Natural killer cell (primary cell): ENCODE results near the gene FAM161B. TPM values are rescaled to one million over a fixed set of nuclear protein-coding genes. Genes with fewer than 3 reads are reported as not detected.
A peak's percentile ranks its signal among the peaks of the same experiment; 100 is the strongest.
"Not testable (repeated sequence)": the region's sequence is repeated elsewhere in the genome, so short reads cannot be mapped to it uniquely, and the experiment has no call there.

ENCODE experiments used
- ATAC-seq, 3 donors: fragments of 150-1000 bp in 2 of 3; fragments of 200-7000 bp in 1 of 3; cut with Tn5 transposase; 1 replicate in 1 of 3; 2 replicates in 2 of 3; pipeline ENCODE4 v1.10.0; 2021; ENCODE audit warnings: mild to moderate bottlenecking in 2 of 3, moderate library complexity in 2 of 3
- DNase-seq, 2 donors: peaks; one replicate each; pipeline versions ENCODE4 v3.0.0 to v3.0.0-alpha.2; 2013 to 2021; ENCODE audit warnings: mixed read lengths in 1 of 2
- H3K27ac ChIP-seq: one replicate; pipeline ENCODE4 v1.5.1; 2013; ENCODE audit warnings: mild to moderate bottlenecking, low read length
- H3K27me3 ChIP-seq: one replicate; pipeline ENCODE4 v1.6.1; 2013; ENCODE audit warnings: low read length; ENCODE audit not compliant: control insufficient read depth, insufficient read depth
- H3K36me3 ChIP-seq: one replicate; pipeline ENCODE4 v1.6.1; 2013; ENCODE audit warnings: low read length; ENCODE audit not compliant: control insufficient read depth, insufficient read depth
- H3K4me1 ChIP-seq: one replicate; pipeline ENCODE4 v1.6.1; 2013; ENCODE audit warnings: low read length; ENCODE audit not compliant: control insufficient read depth, insufficient read depth
- H3K4me3 ChIP-seq: one replicate; pipeline ENCODE4 v1.5.1; 2013; ENCODE audit warnings: low read length
- H3K9me3 ChIP-seq: one replicate; pipeline ENCODE4 v1.6.1; 2013; ENCODE audit warnings: low read length; ENCODE audit not compliant: control insufficient read depth, insufficient read depth
- H3K27ac Mint-ChIP-seq, 2 donors: one replicate each; pipeline ENCODE4 v1.8.0; 2022; ENCODE audit warnings: mild to moderate bottlenecking in 2 of 2, mixed read lengths in 2 of 2, moderate library complexity in 1 of 2
- H3K27me3 Mint-ChIP-seq, 2 donors: one replicate each; pipeline ENCODE4 v1.8.0; 2022; ENCODE audit warnings: low read depth in 2 of 2, mixed read lengths in 2 of 2
- H3K36me3 Mint-ChIP-seq: one replicate; pipeline ENCODE4 v1.8.0; 2022; ENCODE audit warnings: mixed read lengths
- H3K4me1 Mint-ChIP-seq, 2 donors: one replicate each; pipeline ENCODE4 v1.8.0; 2022; ENCODE audit warnings: mixed read lengths in 2 of 2
- H3K4me3 Mint-ChIP-seq: one replicate; pipeline ENCODE4 v1.8.0; 2022; ENCODE audit warnings: mild to moderate bottlenecking, moderate library complexity, mixed read lengths
- H3K9me3 Mint-ChIP-seq, 2 donors: one replicate each; pipeline ENCODE4 v1.8.0; 2022; ENCODE audit warnings: mixed read lengths in 2 of 2
- WGBS: methylation state at CpG from one replicate; pipeline ENCODE4 v1.1.7; 2013; ENCODE audit warnings: missing lambda C conversion rate; ENCODE audit not compliant: insufficient coverage; 5-methylcytosine and 5-hydroxymethylcytosine counted together
- intact Hi-C: fragments of 100-400 bp; cut with micrococcal nuclease; formaldehyde crosslinking; loops from one replicate; pipeline ENCODE4 v1.14.2; 2022
- total RNA-seq, 4 donors: library from RNA; stranded (reverse); fragments of 120-200 nt in 1 of 4; gene quantifications; one replicate each; pipeline versions ENCODE4 v1.2.3 to v1.2.4, GENCODE V29; 2013 to 2022
- TF ChIP-seq, protein P1 (sequence below): fragments of 200-600 bp; IDR thresholded peaks from one replicate; pipeline ENCODE4 v1.8.0; 2022; ENCODE audit warnings: antibody characterized with exemption

FAM161B gene
- total RNA-seq, 3 donors from 2014 or later (not counting 1 experiment from before 2014, with no cell fraction given), result 2.5 to 4.8 (median 3.1) TPM

DNA sequence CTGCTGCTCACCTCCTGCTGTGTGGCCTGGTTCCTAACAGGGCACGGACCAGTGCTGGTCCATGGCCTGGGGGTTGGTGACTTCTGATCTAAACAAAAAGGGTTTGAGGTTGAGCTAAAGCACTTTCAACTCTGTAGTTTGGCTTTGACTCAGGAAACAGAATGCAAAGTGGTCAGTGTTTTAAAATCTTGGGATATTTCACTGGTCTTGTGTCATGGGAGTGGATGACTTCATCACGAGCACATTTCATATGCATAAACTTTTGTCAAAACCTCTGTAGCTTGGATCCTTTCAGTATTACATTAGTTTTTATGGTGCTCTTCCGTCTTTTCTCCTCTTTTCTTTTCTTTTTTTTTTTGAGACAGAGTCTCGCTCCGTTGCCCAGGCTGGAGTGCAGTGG, 25.6 kb downstream of the FAM161B start:
- Histone ChIP-seq H3K27me3 (no peaks in the 10 kb centered on the region), H3K9me3 (no peaks in the 10 kb centered on the region), H3K4me3 (no peak overlapping the region), H3K36me3 (peaks cover 67% of the 10 kb centered on the region), H3K27ac (no peak overlapping the region), H3K4me1 (no peaks in the 10 kb centered on the region)
- Mint-ChIP-seq H3K27ac (no peak overlapping the region), H3K4me1 (peaks cover 9 to 11% of the 10 kb centered on the region in 2 donors), H3K27me3 (no peaks in the 10 kb centered on the region), H3K4me3 (no peak overlapping the region), H3K9me3 (no peaks in the 10 kb centered on the region), H3K36me3 (peaks cover 8% of the 10 kb centered on the region)
- intact Hi-C loops, result no loop called here
- ATAC-seq (no peak), DNase-seq (no peak)
- TF ChIP-seq, protein P1, sequence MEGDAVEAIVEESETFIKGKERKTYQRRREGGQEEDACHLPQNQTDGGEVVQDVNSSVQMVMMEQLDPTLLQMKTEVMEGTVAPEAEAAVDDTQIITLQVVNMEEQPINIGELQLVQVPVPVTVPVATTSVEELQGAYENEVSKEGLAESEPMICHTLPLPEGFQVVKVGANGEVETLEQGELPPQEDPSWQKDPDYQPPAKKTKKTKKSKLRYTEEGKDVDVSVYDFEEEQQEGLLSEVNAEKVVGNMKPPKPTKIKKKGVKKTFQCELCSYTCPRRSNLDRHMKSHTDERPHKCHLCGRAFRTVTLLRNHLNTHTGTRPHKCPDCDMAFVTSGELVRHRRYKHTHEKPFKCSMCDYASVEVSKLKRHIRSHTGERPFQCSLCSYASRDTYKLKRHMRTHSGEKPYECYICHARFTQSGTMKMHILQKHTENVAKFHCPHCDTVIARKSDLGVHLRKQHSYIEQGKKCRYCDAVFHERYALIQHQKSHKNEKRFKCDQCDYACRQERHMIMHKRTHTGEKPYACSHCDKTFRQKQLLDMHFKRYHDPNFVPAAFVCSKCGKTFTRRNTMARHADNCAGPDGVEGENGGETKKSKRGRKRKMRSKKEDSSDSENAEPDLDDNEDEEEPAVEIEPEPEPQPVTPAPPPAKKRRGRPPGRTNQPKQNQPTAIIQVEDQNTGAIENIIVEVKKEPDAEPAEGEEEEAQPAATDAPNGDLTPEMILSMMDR, result no peak
- 99% methylated on average over 4 of the region's 5 CpGs for WGBS

DNA sequence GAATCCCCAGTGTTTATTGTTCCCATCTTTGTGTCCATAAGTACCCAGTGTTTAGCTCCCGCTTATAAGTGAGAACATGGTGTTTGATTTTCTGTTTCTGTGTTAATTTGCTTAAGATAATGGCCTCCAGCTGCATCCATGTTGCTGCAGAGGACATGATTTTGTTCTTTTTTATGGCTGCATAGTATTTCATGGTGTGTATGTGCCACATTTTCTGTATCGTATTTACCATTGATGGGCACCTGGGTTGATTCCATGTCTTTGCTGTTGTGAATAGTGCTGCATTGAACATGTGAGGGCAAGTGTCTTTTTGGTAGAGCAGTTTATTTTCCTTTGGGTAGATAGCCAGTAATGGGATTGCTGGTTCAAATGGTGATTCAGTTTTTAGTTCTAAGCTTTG, 30.4 kb downstream of the FAM161B start:
- H3K27ac ChIP-seq, H3K4me3 Mint-ChIP-seq, H3K9me3 Mint-ChIP-seq, H3K36me3 Mint-ChIP-seq, H3K27ac Mint-ChIP-seq, H3K4me1 ChIP-seq, H3K9me3 ChIP-seq, DNase-seq, ATAC-seq, H3K27me3 ChIP-seq, H3K4me3 ChIP-seq, H3K27me3 Mint-ChIP-seq, intact Hi-C loops: not testable (repeated sequence)
- peaks cover 5 to 11% of the 10 kb centered on the region in 2 donors for H3K4me1 Mint-ChIP-seq
- 94% methylated on average over 2 of the region's 2 CpGs for WGBS
- peaks cover 50% of the 10 kb centered on the region for H3K36me3 ChIP-seq

DNA sequence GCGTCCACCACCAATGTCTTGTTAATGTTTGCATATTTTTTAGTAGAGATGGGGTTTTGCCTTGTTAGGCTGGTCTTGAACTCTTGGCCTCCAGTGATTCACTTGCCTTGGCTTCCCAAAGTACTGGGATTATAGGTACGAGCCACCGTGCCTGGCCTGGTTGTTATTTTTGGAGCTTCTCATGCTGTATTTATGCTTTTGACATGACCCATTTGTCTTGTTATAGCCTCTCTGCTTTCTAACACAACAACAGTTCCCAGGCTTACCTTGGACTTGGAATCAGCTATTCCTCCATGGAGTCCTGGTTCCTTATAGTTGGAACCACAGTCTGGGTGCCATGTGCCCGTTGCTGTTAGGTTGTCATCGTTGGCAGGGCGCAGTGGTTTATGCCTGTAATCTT, 33.6 kb downstream of the FAM161B start:
- peak overlapping the region; percentile 6 to 73 for H3K27ac Mint-ChIP-seq
- no peaks in the 10 kb centered on the region for H3K9me3 Mint-ChIP-seq
- H3K36me3 Mint-ChIP-seq, result peaks cover 26% of the 10 kb centered on the region

DNA sequence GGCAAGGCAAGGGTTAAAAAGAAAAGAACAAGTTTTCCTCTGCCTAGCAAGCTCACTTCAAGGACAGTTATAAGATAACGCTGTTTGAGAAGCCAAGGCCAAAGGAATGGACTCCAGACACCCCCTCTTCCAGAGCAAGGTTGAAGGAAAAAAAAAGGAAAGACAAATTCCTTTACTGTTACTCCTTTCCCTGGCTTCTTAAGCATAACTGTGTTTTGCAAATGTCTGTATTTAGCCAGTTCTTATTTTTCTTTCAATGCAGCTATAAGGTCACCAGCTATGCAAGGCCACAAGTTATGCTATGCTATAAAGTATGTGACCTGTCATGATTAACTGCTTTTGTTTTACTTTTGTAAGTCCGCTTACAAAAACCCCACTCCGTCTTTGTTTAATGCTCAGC, 36.6 kb downstream of the FAM161B start:
- intact Hi-C loops, result no loop called here
- peaks cover 54% of the 10 kb centered on the region for H3K36me3 Mint-ChIP-seq
- H3K27me3 Mint-ChIP-seq, result no peaks in the 10 kb centered on the region
- no peak for ATAC-seq
- no peak for DNase-seq
- H3K9me3 Mint-ChIP-seq, result no peaks in the 10 kb centered on the region
- H3K4me1 Mint-ChIP-seq, result peaks cover 16% of the 10 kb centered on the region in 2 donors
- Histone ChIP-seq H3K27me3 (no peaks in the 10 kb centered on the region), H3K36me3 (peaks cover 62% of the 10 kb centered on the region), H3K4me3 (no peak overlapping the region), H3K27ac (no peak overlapping the region), H3K9me3 (peaks cover 2% of the 10 kb centered on the region), H3K4me1 (no peaks in the 10 kb centered on the region)
- no peak overlapping the region for H3K27ac Mint-ChIP-seq
- 94% methylated on average over 3 of the region's 3 CpGs for WGBS
- no peak overlapping the region for H3K4me3 Mint-ChIP-seq
- TF ChIP-seq, protein P1, result no peak

More for the DNA sequence above, 33.6 kb downstream of the FAM161B start:
- Histone ChIP-seq H3K36me3 (peaks cover 43% of the 10 kb centered on the region), H3K4me3 (no peak overlapping the region), H3K27ac (no peak overlapping the region), H3K27me3 (no peaks in the 10 kb centered on the region), H3K4me1 (no peaks in the 10 kb centered on the region), H3K9me3 (peaks cover 2% of the 10 kb centered on the region)
- ATAC-seq, result no peak
- Mint-ChIP-seq H3K4me1 (peaks cover under 1 to 13% of the 10 kb centered on the region in 2 donors), H3K27me3 (no peaks in the 10 kb centered on the region), H3K4me3 (no peak overlapping the region)
- WGBS, result over 99% methylated on average over 6 of the region's 6 CpGs
- no peak for DNase-seq
- intact Hi-C loops, result no loop called here
- TF ChIP-seq, protein P1, result no peak
